HepG2 (cell line): ENCODE results near the gene ZBTB17. TPM values are rescaled to one million over a fixed set of nuclear protein-coding genes. Genes with fewer than 3 reads are reported as not detected.
A peak's percentile ranks its signal among the peaks of the same experiment; 100 is the strongest.

Experiments
- AKNA ChIP-seq: sonication (generic); formaldehyde crosslinking; IDR thresholded peaks from 2 replicates; pipeline ENCODE4 v1.4.0; 2020; ENCODE audit warnings: missing genetic modification reagents, borderline replicate concordance
- FOSL1 ChIP-seq: sonication (generic); formaldehyde crosslinking; IDR thresholded peaks from 2 replicates; pipeline ENCODE4 v1.9.0; 2021; ENCODE audit warnings: missing genetic modification reagents, borderline replicate concordance
- KLF6 ChIP-seq: IDR thresholded peaks from 2 replicates; pipeline ENCODE4 v1.8.0; 2016; ENCODE audit warnings: missing biosample characterization, missing genetic modification reagents
- MAZ ChIP-seq, 2 experiments: sonication (generic) in 1 of 2; formaldehyde crosslinking in 1 of 2; IDR thresholded peaks; 2 replicates each; pipeline versions ENCODE4 v1.5.0 to v1.6.1; 2012 to 2020; ENCODE audit warnings: low read depth in 2 of 2, mild to moderate bottlenecking in 2 of 2, borderline replicate concordance in 1 of 2, improper control_type of control experiment in 1 of 2, low read length in 1 of 2, missing genetic modification reagents in 1 of 2, moderate library complexity in 1 of 2
- PATZ1 ChIP-seq: sonication (generic); formaldehyde crosslinking; IDR thresholded peaks from 2 replicates; pipeline ENCODE4 v1.4.0; 2020; ENCODE audit warnings: missing genetic modification reagents
- RAD51 ChIP-seq: fragments of 450-650 bp; IDR thresholded peaks from 2 replicates; pipeline ENCODE4 v1.6.1; 2016; ENCODE audit warnings: borderline replicate concordance
- REPIN1 ChIP-seq: sonication (generic); formaldehyde crosslinking; IDR thresholded peaks from 2 replicates; pipeline ENCODE4 v1.8.0; 2022; ENCODE audit warnings: missing genetic modification reagents, low read depth, mild to moderate bottlenecking, borderline replicate concordance
- SAP130 ChIP-seq: IDR thresholded peaks from 2 replicates; pipeline ENCODE4 v1.6.1; 2016; ENCODE audit warnings: low read depth
- SATB2 ChIP-seq: sonication (generic); formaldehyde crosslinking; IDR thresholded peaks from 2 replicates; pipeline ENCODE4 v1.5.0; 2020; ENCODE audit warnings: missing genetic modification reagents
- ZMAT5 ChIP-seq: sonication (generic); formaldehyde crosslinking; IDR thresholded peaks from 2 replicates; pipeline ENCODE4 v1.5.0; 2020; ENCODE audit warnings: mild to moderate bottlenecking, low read depth, missing genetic modification reagents, borderline replicate concordance
- ZNF101 ChIP-seq: sonication (generic); formaldehyde crosslinking; IDR thresholded peaks from 2 replicates; pipeline ENCODE4 v1.4.0; 2020; ENCODE audit warnings: mild to moderate bottlenecking, low read depth, missing genetic modification reagents, borderline replicate concordance
- ZNF224 ChIP-seq: sonication (generic); formaldehyde crosslinking; IDR thresholded peaks from 2 replicates; pipeline ENCODE4 v1.5.0; 2020; ENCODE audit warnings: mild to moderate bottlenecking, missing genetic modification reagents
- ZNF75D ChIP-seq: sonication (generic); formaldehyde crosslinking; IDR thresholded peaks from 2 replicates; pipeline ENCODE4 v1.8.1; 2023; ENCODE audit warnings: missing genetic modification reagents, mild to moderate bottlenecking, borderline replicate concordance
- ZNF761 ChIP-seq: sonication (generic); formaldehyde crosslinking; conservative IDR thresholded peaks from 2 replicates; pipeline ENCODE4 v1.4.0; 2020; ENCODE audit warnings: mild to moderate bottlenecking, missing genetic modification reagents
- polyA plus RNA-seq, 8 experiments: library from polyadenylated mRNA; depleted of rRNA in 3 of 8; stranded (reverse) in 7 of 8; unstranded in 1 of 8; fragments of >200 nt; fragmentation: Illumina TruSeq in 4 of 8; extraction: Trizol in 4 of 8; gene quantifications; 2 replicates each; pipeline versions ENCODE4 v1.2.1 to v1.2.3, GENCODE V29; 2011 to 2016; ENCODE audit warnings: low read depth in 4 of 8, missing spikeins in 1 of 8, mixed read lengths in 1 of 8; ENCODE audit not compliant: insufficient read depth in 1 of 8
- total RNA-seq, 5 experiments: library from RNA; depleted of rRNA; stranded (reverse); fragments of >200 nt; fragmentation: Illumina TruSeq; extraction: Trizol; gene quantifications; 2 replicates each; pipeline ENCODE4 v1.2.3, GENCODE V29; 2016; ENCODE audit warnings: low read depth in 1 of 5

The ZBTB17 gene
- total and polyA plus RNA-seq, 2 of the 13 experiments (the other 11 are each of a cell fraction or from before 2014, with no cell fraction given): 16.7 to 17.0 TPM

DNA sequence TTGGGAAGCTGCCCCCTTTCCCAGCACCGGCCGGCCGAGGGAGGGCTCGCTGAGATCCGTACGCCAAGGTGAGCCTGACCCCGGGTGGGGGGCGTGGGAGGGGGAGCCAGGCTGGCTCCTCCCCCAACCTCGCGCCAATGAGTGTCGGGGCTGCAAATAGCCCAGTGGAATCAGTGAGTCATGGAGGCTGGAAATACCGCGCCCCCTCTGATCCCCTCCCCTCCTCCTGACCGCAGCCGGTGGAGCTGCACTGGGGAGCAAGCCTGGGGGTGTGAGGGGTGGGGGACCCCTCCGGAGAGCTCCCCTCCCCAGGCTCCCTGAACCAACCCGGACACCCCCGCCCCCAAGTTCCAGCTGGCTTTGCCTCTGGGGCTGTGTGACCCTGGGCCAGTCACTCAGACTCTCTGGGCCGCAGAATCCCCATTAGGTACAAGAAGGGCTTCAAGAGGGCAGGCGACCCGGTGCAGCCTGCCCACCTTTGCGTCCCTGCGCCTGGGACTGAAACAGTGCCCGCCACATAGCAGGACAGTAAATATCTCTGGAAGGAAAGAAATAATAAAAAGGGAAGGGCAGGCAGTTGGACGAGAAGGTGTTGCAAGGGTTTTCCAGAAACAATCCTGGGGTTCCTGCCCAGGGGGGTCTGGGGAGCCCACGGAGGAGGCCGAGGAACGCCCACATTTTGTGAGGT is 37.5 kb upstream of the ZBTB17 start (continued):
- TF ChIP-seq AKNA (CRISPR knock-in tag): no peak
- TF ChIP-seq ZNF224 (CRISPR knock-in tag): no peak
- TF ChIP-seq SATB2 (CRISPR knock-in tag): no peak
- TF ChIP-seq SAP130: peak; percentile 27
- TF ChIP-seq ZNF761: no peak
- no peak for TF ChIP-seq RAD51
- TF ChIP-seq FOSL1 (CRISPR knock-in tag): no peak
- no peak for TF ChIP-seq KLF6 (CRISPR knock-in tag)
- TF ChIP-seq PATZ1 (CRISPR knock-in tag): peak; percentile 90
- peak; percentile 29; the same call in 1 of the 2 replicates for TF ChIP-seq MAZ (IDR thresholded peaks at IDR 0.05; ENCODE audit: borderline replicate concordance, low read depth, low read length)
- peak; percentile 60; the same call in 1 of the 2 replicates for TF ChIP-seq MAZ (CRISPR knock-in tag; IDR thresholded peaks at IDR 0.05; ENCODE audit: low read depth)
- no peak for TF ChIP-seq ZNF101 (CRISPR knock-in tag)
- no peak for TF ChIP-seq REPIN1
- TF ChIP-seq ZMAT5 (CRISPR knock-in tag): no peak
- no peak for TF ChIP-seq ZNF75D (CRISPR knock-in tag)
